Activated CD4-positive, alpha-beta memory T cell treated with anti-CD3 and anti-CD28 coated beads for 36 hours (primary cell): Measurements from ENCODE around the gene ZNF653. TPM values are rescaled to one million over a fixed set of nuclear protein-coding genes. Genes with fewer than 3 reads are reported as not detected.

Source experiments
- CTCF ChIA-PET: fragments of 350-600 bp; sonication (Branson Sonifier 250); formaldehyde crosslinking; loops from one replicate; lab custom pipeline; 2021; ENCODE audit warnings: antibody characterized with exemption, inconsistent platforms; lab: Charles Lee
- POLR2A ChIA-PET: fragments of 350-600 bp; sonication (Branson Sonifier 250); formaldehyde crosslinking; loops from one replicate; lab custom pipeline; 2021; ENCODE audit warnings: antibody characterized with exemption; lab: Charles Lee
- DNase-seq: peaks from one replicate; pipeline ENCODE4 v3.0.0-alpha.2; 2020
- H3K27ac Mint-ChIP-seq: one replicate; pipeline ENCODE4 v1.8.0; 2021; ENCODE audit warnings: mixed read lengths
- H3K27me3 Mint-ChIP-seq: one replicate; pipeline ENCODE4 v1.8.0; 2021; ENCODE audit warnings: mixed read lengths
- H3K36me3 Mint-ChIP-seq: one replicate; pipeline ENCODE4 v1.8.0; 2021; ENCODE audit warnings: mixed read lengths
- H3K4me1 Mint-ChIP-seq: one replicate; pipeline ENCODE4 v1.8.0; 2021; ENCODE audit warnings: low read depth, mixed read lengths
- H3K4me3 Mint-ChIP-seq: one replicate; pipeline ENCODE4 v1.8.0; 2021; ENCODE audit warnings: mild to moderate bottlenecking, mixed read lengths
- H3K9me3 Mint-ChIP-seq: one replicate; pipeline ENCODE4 v1.8.0; 2021; ENCODE audit warnings: mixed read lengths
- intact Hi-C: fragments of 100-400 bp; cut with micrococcal nuclease; formaldehyde crosslinking; loops from one replicate; pipeline ENCODE4 v1.15.1; 2023
- total RNA-seq, 2 experiments: library from RNA; stranded (reverse); gene quantifications; one replicate each; pipeline ENCODE4 v1.2.3, GENCODE V29; 2021

ZNF653 gene
- total RNA-seq, 2 experiments from 2014 or later, result 8.4 to 10.3 TPM

DNA sequence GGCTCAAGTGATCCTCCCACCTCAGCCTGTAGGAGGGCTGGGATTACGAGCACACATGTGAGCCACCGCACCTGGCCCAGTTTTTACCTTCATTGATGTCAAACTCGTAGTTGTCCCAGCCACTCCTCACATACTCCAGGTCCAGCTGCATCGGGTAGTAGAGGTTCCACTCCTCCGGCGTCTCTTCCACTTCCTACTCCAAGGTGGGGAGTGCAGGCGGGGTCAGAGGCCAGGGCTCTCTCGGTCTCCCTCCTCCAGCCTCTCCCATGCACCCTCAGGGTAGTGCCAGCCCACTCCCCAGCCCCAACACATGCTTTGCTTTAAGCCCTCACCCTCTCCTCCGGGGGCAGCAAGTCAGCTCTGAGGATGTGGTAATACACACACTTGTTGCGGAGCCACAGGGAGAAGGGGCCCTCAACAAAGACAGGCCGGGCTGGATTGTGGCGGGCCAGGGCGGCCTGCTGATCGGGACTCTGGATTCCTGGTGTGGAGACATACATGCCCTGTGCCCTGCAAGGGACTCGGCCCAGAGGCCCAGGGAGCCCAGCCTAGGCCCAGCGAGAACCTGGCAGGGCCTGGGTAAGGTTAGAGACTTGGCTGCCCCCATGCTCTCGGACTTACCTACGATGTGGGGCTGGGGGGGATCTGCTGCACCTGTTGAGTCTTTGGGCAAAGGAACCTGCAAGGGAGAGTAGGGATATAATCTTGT is 1.9 kb upstream of the ZNF653 start:
- H3K4me1 Mint-ChIP-seq, result peaks cover 14% of the 10 kb centered on the region
- no peaks in the 10 kb centered on the region for H3K9me3 Mint-ChIP-seq
- ChIA-PET POLR2A (no interaction called here), CTCF (no interaction called here)
- peaks cover 11% of the 10 kb centered on the region for H3K36me3 Mint-ChIP-seq
- H3K4me3 Mint-ChIP-seq, result peak overlapping the region; percentile 16
- no peak for DNase-seq
- intact Hi-C loops, result no loop called here
- H3K27me3 Mint-ChIP-seq, result no peaks in the 10 kb centered on the region
- no peak overlapping the region for H3K27ac Mint-ChIP-seq

DNA sequence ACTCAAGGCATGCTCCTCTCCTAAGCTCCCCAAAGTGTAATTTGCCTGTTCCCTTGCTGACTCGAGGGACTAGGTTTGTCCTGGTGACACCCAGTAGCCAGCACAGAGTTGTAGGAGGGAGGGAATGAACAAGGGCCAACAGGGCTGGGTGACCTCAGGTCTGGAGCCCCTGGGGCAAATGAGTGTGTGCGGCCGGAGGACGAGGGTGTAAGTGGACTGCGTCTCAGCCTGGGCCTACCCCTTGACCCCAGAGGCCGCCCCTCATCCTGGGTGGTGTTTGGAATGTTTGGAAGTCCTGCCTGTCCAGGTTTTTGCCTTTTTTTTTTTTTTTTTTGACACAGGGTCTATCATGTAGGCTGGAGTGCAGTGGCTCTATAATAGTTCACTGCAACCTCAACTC is 1.3 kb upstream of the ZNF653 start:
- Mint-ChIP-seq H3K4me1 (peaks cover 14% of the 10 kb centered on the region), H3K36me3 (peaks cover 8% of the 10 kb centered on the region), H3K27ac (peak overlapping the region; percentile 4), H3K9me3 (no peaks in the 10 kb centered on the region), H3K4me3 (peak overlapping the region; percentile 83), H3K27me3 (no peaks in the 10 kb centered on the region)
- intact Hi-C loops, result no loop called here
- ChIA-PET POLR2A (no interaction called here), CTCF (interaction anchor here (1.7 kb wide), 1 partner anchor 29 kb away, joined by 7 read pairs; no protein-coding TSS in a partner anchor)
- no peak for DNase-seq

DNA sequence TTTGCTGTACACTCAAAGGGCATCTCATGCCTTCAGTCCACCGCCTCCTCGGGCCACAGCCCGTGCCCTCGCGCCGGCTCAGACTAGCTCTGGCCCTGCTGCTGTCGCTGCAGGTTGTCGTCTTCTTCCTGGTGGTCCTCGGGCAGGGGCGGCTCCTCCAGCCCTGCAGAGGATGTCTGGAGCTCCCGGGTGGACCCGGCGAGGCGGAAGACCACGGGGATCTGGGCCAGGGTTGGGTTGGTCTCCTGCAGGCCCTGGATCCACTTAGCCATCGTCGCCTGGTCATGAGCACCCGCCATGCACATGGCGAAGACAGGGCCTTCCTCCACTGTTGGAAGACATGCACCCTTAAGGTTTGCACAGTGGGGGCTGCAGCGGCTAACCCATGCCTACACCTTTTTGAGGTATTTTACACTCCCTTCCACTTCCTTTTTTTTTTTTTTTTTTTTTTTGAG is 489 bp upstream of the ZNF653 start:
- no peaks in the 10 kb centered on the region for H3K27me3 Mint-ChIP-seq
- intact Hi-C loops, result no loop called here
- no peak for DNase-seq
- POLR2A ChIA-PET, result interaction anchor here (1.0 kb wide), 1 partner anchor 132 kb away, joined by 3 read pairs; the partner anchor contains the start of gene SWSAP1
- H3K4me1 Mint-ChIP-seq, result peaks cover 14% of the 10 kb centered on the region
- CTCF ChIA-PET, result interaction anchor here (0.6 to 1.7 kb wide), 2 partner anchors 30 to 82 kb away, joined by 4 to 7 read pairs; no protein-coding TSS in a partner anchor
- H3K27ac Mint-ChIP-seq, result peak overlapping the region; percentile 90
- peak overlapping the region; percentile 83 for H3K4me3 Mint-ChIP-seq
- H3K9me3 Mint-ChIP-seq, result no peaks in the 10 kb centered on the region
- H3K36me3 Mint-ChIP-seq, result peaks cover 5% of the 10 kb centered on the region

DNA sequence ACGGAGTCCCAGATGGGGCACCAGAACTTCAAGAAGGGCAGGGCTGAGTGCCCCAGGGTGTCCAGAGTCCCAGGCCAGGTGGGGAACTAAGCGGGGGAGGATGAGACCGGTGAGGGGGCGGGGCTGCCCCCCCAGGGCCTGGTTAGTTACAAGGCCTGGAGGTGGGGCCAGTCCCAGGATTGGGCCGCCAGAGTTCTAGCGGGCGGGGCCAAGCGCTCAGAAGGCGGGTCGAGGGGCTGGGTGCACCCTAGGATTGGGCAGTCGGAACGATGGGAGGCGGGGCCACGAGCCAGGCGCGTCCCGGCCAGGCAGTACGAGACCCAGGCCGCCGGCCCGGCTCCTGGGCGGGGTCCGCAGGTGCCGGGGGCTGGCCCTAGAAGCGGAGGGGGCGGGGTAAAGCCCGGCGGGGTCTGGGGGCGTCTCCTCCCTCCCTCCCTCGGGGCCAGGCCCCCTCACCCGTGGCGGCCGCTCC is 571 bp downstream of the ZNF653 start:
- intact Hi-C loops, result loop anchor here (1.0 kb wide), 3 partner anchors 24 to 130 kb away; partner anchors contain the start of genes ECSIT and ELOF1
- CTCF ChIA-PET, result no interaction called here
- POLR2A ChIA-PET, result interaction anchor here (0.5 kb wide), 1 partner anchor 128 kb away, joined by 3 read pairs; no protein-coding TSS in a partner anchor
- H3K4me3 Mint-ChIP-seq, result peak overlapping the region; percentile 83
- peaks cover 14% of the 10 kb centered on the region for H3K4me1 Mint-ChIP-seq
- peak overlapping the region; percentile 58 for H3K27ac Mint-ChIP-seq
- H3K36me3 Mint-ChIP-seq, result peaks cover 2% of the 10 kb centered on the region
- peak; percentile 97 for DNase-seq
- H3K9me3 Mint-ChIP-seq, result no peaks in the 10 kb centered on the region
- no peaks in the 10 kb centered on the region for H3K27me3 Mint-ChIP-seq

DNA sequence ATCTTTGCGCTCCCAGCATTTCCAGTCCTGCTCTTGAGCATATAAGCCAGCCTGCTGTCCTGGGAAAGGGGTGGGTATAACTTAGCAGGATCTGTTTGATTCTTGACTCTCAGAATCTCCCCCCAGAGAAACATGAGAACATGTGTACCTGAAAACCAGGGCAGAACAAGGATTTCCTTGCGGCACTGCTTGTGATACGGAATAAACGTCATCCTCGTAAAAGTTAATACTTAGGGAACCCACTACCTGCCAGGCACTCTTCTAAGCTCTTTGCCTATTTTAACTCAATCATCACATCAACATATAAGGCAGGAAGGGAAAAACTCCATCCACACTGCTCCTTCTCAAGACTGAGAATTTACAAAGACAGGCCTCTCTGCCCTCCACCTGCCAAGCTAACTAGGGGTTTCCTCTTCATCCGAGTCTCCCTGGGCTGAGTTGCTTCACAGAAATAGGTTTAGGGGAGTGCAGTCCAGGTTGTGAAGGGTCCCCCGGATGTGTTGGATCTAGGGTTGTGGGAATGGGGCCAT is 1.1 kb downstream of the ZNF653 start:
- intact Hi-C loops, result loop anchor here (1.0 kb wide), 3 partner anchors 25 to 129 kb away; partner anchors contain the start of genes ECSIT and ELOF1
- Mint-ChIP-seq H3K9me3 (no peaks in the 10 kb centered on the region), H3K27ac (peak overlapping the region; percentile 58), H3K36me3 (peaks cover 2% of the 10 kb centered on the region), H3K4me1 (peaks cover 14% of the 10 kb centered on the region), H3K27me3 (no peaks in the 10 kb centered on the region), H3K4me3 (peak overlapping the region; percentile 83)
- ChIA-PET CTCF (no interaction called here), POLR2A (no interaction called here)
- no peak for DNase-seq

DNA sequence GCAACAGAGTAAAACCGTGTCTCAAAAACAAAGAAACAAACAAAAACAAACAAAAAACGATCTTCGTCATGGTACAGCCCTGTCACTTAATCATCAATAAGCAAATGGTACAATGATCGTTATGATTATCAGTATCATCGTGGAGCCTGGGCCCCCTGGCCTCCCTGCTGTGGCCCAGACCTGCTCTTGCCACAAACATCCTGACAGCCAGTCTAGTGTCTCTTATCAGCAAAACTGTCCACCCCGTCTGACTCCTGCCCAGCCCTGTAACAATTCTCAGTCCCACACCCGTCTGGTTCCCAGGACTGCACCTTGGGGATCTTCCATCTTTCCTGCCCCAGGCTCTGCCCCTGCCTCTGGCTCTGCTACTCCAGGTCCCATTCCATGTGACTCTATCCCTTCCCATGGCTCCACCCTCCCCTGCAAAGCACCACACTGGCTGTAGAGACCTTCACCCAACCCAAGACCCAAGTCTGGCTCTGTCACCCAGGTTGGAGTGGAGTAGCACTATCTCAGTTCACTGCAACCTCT is 5.7 kb downstream of the ZNF653 start:
- DNase-seq, result no peak
- H3K4me1 Mint-ChIP-seq, result peaks cover 8% of the 10 kb centered on the region
- H3K27ac Mint-ChIP-seq, result no peak overlapping the region
- intact Hi-C loops, result no loop called here
- peaks cover 7% of the 10 kb centered on the region for H3K36me3 Mint-ChIP-seq
- POLR2A ChIA-PET, result no interaction called here
- no peaks in the 10 kb centered on the region for H3K9me3 Mint-ChIP-seq
- CTCF ChIA-PET, result no interaction called here
- no peaks in the 10 kb centered on the region for H3K27me3 Mint-ChIP-seq
- no peak overlapping the region for H3K4me3 Mint-ChIP-seq

DNA sequence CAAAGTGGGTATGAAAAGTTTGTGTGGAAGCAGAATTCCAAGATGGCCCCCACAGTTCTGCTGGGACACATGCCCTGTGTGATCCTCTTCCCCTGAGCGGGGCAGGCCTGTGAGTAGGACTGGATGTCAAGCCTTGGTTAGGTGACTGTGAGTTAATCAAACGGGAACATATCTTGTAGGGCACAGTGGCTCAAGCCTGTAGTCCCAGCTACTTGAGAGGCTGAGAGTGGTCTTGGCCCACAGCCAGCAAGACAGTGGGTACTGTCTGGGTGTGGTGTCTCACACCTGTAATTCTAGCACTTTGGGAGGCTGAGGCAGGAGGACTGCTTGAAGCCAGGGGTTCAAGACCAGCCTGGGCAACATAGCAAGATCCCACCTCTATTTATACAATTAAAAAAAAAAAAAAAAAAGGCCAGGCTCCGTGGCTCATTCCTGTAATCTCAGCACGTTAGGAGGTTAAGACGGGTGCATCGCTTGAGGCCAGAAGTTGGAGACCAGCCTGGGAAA is 6.4 kb downstream of the ZNF653 start:
- no peaks in the 10 kb centered on the region for H3K27me3 Mint-ChIP-seq
- CTCF ChIA-PET, result no interaction called here
- no peak for DNase-seq
- no peak overlapping the region for H3K27ac Mint-ChIP-seq
- peaks cover 7% of the 10 kb centered on the region for H3K36me3 Mint-ChIP-seq
- intact Hi-C loops, result no loop called here
- H3K4me1 Mint-ChIP-seq, result peaks cover 2% of the 10 kb centered on the region
- POLR2A ChIA-PET, result no interaction called here
- H3K9me3 Mint-ChIP-seq, result no peaks in the 10 kb centered on the region
- no peak overlapping the region for H3K4me3 Mint-ChIP-seq

DNA sequence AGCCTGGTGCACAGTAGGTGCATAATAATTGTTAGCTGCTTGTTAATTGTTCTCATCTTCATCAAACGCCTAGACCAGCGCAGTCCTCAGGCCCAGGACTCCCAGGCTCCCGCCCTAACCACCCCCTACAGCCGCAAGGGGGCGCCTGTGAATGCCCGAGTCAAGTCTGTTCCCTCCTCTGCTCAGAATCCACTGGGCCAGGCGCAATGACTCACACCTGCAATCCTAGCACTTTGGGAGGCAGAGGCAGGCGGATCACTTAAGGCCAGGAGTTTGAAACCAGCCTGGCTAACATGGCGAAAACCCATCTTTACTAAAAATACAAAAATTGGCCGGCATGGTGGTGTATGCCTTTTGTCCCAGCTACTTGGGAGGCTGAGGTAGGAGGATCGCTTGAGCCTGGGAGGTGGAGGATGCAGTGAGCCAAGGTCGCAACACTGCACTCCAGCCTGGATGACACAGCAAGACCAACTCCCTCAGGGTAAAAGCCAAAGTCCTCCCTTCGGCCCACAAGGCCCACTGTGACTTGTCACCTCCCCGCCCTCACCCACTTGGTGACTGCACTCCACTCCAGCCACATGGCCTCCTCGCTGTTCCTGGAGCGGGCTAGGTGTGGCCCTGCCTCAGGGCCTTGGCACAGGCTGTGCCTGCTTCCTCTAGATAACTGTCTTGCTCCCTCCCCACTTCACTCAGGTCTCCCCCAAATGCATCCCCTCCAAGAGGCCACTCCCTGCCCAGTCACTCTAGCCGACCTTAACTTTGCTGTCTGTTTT is 9.1 kb downstream of the ZNF653 start:
- POLR2A ChIA-PET, result no interaction called here
- Mint-ChIP-seq H3K27ac (no peak overlapping the region), H3K4me3 (no peak overlapping the region), H3K9me3 (no peaks in the 10 kb centered on the region), H3K4me1 (no peaks in the 10 kb centered on the region), H3K27me3 (no peaks in the 10 kb centered on the region), H3K36me3 (peaks cover 7% of the 10 kb centered on the region)
- peak; percentile 75 for DNase-seq
- intact Hi-C loops, result no loop called here
- CTCF ChIA-PET, result interaction anchor here (0.9 to 1.4 kb wide), 4 partner anchors 11 to 115 kb away, joined by 3 to 7 read pairs (median 3); partner anchors contain the start of gene ELOF1

DNA sequence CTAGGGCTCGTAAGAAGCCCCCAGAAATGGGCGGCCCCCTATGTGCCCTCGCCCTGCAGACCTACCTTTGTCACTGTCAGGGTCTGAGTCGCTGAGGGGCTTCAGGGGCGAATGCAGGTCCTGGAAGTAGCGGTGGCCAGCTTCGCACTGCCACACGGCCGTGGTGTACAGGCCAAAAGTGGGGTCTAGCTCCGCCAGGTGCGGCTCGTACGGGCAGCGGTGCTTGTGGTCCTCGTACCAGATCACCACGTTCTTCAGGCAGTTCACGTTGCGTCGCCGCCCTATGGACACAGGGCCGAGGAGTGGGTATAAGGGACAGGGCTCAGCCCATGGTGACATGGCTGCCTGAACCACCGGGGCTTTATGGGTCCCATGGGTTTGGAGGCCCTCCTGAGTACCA is 9.8 kb downstream of the ZNF653 start:
- no peak for DNase-seq
- ChIA-PET CTCF (interaction anchor here (1.0 to 1.6 kb wide), 3 partner anchors 10 to 115 kb away, joined by 3 to 7 read pairs (median 6); partner anchors contain the start of gene ELOF1), POLR2A (no interaction called here)
- Mint-ChIP-seq H3K9me3 (no peaks in the 10 kb centered on the region), H3K27ac (no peak overlapping the region), H3K27me3 (no peaks in the 10 kb centered on the region), H3K36me3 (peaks cover 7% of the 10 kb centered on the region), H3K4me1 (no peaks in the 10 kb centered on the region), H3K4me3 (no peak overlapping the region)
- intact Hi-C loops, result no loop called here

DNA sequence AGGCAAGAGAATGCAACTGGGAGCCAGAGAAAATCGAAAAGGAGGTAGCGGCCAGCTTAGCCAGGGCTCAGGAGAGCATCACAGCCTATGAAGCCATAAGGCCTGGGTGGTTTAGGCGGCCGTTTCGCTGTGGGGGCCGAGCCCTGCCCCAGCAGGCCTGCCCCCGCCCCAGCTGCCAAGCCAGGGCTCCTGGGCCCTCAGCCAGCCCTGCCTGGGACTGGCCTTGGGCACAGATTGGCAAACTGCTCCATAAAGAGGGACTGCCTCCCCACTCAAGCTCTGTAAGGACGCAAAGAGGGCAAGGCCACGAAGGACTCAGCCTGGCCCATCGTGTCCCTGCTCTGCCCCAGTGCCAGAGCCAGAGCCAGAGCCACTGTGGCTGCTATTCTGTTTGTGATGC is 10.2 kb downstream of the ZNF653 start:
- no peaks in the 10 kb centered on the region for H3K27me3 Mint-ChIP-seq
- CTCF ChIA-PET, result interaction anchor here (1.6 kb wide), 1 partner anchor 63 kb away, joined by 6 read pairs; the partner anchor contains the start of gene ELOF1
- peaks cover 7% of the 10 kb centered on the region for H3K36me3 Mint-ChIP-seq
- no peak for DNase-seq
- H3K4me1 Mint-ChIP-seq, result no peaks in the 10 kb centered on the region
- no peak overlapping the region for H3K4me3 Mint-ChIP-seq
- intact Hi-C loops, result no loop called here
- POLR2A ChIA-PET, result no interaction called here
- no peaks in the 10 kb centered on the region for H3K9me3 Mint-ChIP-seq
- H3K27ac Mint-ChIP-seq, result no peak overlapping the region

DNA sequence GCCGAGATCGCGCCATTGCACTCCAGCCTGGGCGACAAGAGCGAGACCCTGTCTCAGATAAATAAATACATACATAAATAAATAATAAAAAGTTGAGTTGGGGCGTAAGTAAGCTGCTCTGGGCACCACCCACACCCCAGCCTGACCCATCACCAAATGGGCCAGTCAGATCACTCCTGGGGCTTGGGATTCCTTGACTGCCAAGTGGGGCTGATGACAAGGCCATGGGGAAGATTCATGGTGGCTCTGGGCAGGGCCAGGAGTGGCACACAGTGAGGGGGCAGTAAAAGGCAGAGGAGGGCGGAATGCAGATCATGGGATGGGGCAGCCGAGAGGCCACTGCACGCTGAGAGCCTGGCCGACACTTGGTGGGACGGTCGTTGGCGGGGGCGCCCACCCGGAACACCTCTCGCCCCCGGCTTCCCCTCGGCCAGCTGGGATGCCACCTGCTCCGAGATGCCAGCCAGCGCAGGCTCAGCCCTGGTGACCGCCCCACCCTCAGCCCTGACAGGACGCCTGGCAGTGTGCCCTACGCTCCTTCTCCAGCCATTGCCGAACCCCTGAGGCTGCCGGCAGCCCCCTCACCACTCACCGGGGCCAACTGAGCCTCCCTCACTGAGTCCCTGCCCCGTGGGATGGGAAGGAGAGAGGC is 10.9 kb downstream of the ZNF653 start:
- peaks cover 10% of the 10 kb centered on the region for H3K36me3 Mint-ChIP-seq
- H3K27ac Mint-ChIP-seq, result no peak overlapping the region
- H3K27me3 Mint-ChIP-seq, result no peaks in the 10 kb centered on the region
- no peak for DNase-seq
- intact Hi-C loops, result no loop called here
- no peak overlapping the region for H3K4me3 Mint-ChIP-seq
- no peaks in the 10 kb centered on the region for H3K9me3 Mint-ChIP-seq
- ChIA-PET CTCF (interaction anchor here (1.5 to 1.6 kb wide), 2 partner anchors 12 to 64 kb away, joined by 6 read pairs; partner anchors contain the start of gene ELOF1), POLR2A (no interaction called here)
- no peaks in the 10 kb centered on the region for H3K4me1 Mint-ChIP-seq
